Brain microvascular endothelial cell (primary cell): ENCODE data around the gene PCID2.

Experiments
- DNase-seq: peaks from one replicate; pipeline ENCODE4 v3.0.0-alpha.2; 2020
- H3K27ac ChIP-seq: fragments of 250-450 bp; sonication (Bioruptor Pico); 2 replicates; pipeline ENCODE4 v1.5.1; 2020; ENCODE audit warnings: mild to moderate bottlenecking, moderate library complexity
- H3K27me3 ChIP-seq: fragments of 250-450 bp; sonication (Bioruptor Pico); replicated peaks from 2 replicates; pipeline ENCODE4 v1.5.1; 2020; ENCODE audit warnings: mild to moderate bottlenecking
- H3K36me3 ChIP-seq: fragments of 250-450 bp; sonication (Bioruptor Pico); replicated peaks from 2 replicates; pipeline ENCODE4 v1.5.1; 2020; ENCODE audit warnings: mild to moderate bottlenecking
- H3K4me3 ChIP-seq: 2 replicates; pipeline ENCODE4 v1.5.1; 2011; ENCODE audit warnings: low read depth, mild to moderate bottlenecking, control low read depth, low read length, moderate library complexity
- CTCF ChIP-seq: IDR thresholded peaks from 2 replicates; pipeline ENCODE4 v1.5.1; 2011; ENCODE audit warnings: low read depth, mild to moderate bottlenecking, moderate library complexity, low read length, control low read depth, inconsistent platforms; ENCODE audit errors: missing control alignments
- in situ Hi-C: cut with HindIII; loops from 2 replicates; pipeline ENCODE4 v1.10.0; 2017; ENCODE audit warnings: low sequenced_read_pairs, low pct_ligation_motif_present

PCID2 gene

GRCh38 chr13:113145496-113145895 is 63.0 kb downstream of the PCID2 start:
- in situ Hi-C loops: no loop called here
- no peak for TF ChIP-seq CTCF
- DNase-seq: no peak
- no peak overlapping the region for H3K4me3 ChIP-seq
- H3K36me3 ChIP-seq: no peaks in the 10 kb centered on the region
- peaks cover 4% of the 10 kb centered on the region for H3K27me3 ChIP-seq
- no peak overlapping the region for H3K27ac ChIP-seq

- Histone ChIP-seq H3K27me3 (peaks cover 4% of the 10 kb centered on the region), H3K27ac (no peak overlapping the region), H3K4me3 (no peak overlapping the region), H3K36me3 (no peaks in the 10 kb centered on the region)
- DNase-seq: no peak
- in situ Hi-C loops: no loop called here
- no peak for TF ChIP-seq CTCF
Observed at GRCh38 chr13:113144255-113144629, 64.2 kb downstream of the PCID2 start.

- in situ Hi-C loops: no loop called here
- Histone ChIP-seq H3K4me3 (no peak overlapping the region), H3K27ac (no peak overlapping the region), H3K36me3 (no peaks in the 10 kb centered on the region), H3K27me3 (peaks cover 4% of the 10 kb centered on the region)
- no peak for DNase-seq
- TF ChIP-seq CTCF: no peak
Observed at GRCh38 chr13:113143466-113144254, 64.8 kb downstream of the PCID2 start.

- Histone ChIP-seq H3K27ac (no peak overlapping the region), H3K36me3 (no peaks in the 10 kb centered on the region), H3K4me3 (no peak overlapping the region), H3K27me3 (peaks cover 4% of the 10 kb centered on the region)
- TF ChIP-seq CTCF: no peak
- DNase-seq: no peak
- in situ Hi-C loops: no loop called here
Observed at GRCh38 chr13:113142876-113143275, 65.6 kb downstream of the PCID2 start.

GRCh38 chr13:113141601-113141970 is 66.9 kb downstream of the PCID2 start:
- peaks cover 4% of the 10 kb centered on the region for H3K27me3 ChIP-seq
- no peak overlapping the region for H3K4me3 ChIP-seq
- DNase-seq: no peak
- in situ Hi-C loops: no loop called here
- no peak overlapping the region for H3K27ac ChIP-seq
- TF ChIP-seq CTCF: no peak
- H3K36me3 ChIP-seq: no peaks in the 10 kb centered on the region
